HG02970 (cell line): ENCODE results near the gene HHEX.
"Not testable (repeated sequence)": the region's sequence is repeated elsewhere in the genome, so short reads cannot be mapped to it uniquely, and the experiment has no call there.

Experiments
- ATAC-seq: cut with Tn5 transposase; IDR thresholded peaks from one replicate; pipeline ENCODE4 v1.9.1; 2021; ENCODE audit warnings: mild to moderate bottlenecking, moderate library complexity, moderate number of reproducible peaks; ENCODE audit not compliant: unreplicated experiment, low FRiP score

Gene HHEX

GRCh38 chr10:92689663-92690210, at the start of gene HHEX:
Gene HHEX (plus strand): TSS chr10:92689955. CDS start chr10:92689987, 32 bp downstream.
- ATAC-seq, result no peak

- ATAC-seq, result no peak
Observed at GRCh38 chr10:92640107-92640506, 49.6 kb upstream of the HHEX start.

- no peak for ATAC-seq
Observed at GRCh38 chr10:92641492-92641891, 48.3 kb upstream of the HHEX start.

GRCh38 chr10:92644921-92645320, 44.8 kb upstream of the HHEX start:
- ATAC-seq, result no peak

- ATAC-seq, result not testable (repeated sequence)
Observed at GRCh38 chr10:92650864-92651263, 38.9 kb upstream of the HHEX start.

GRCh38 chr10:92655426-92655825, 34.3 kb upstream of the HHEX start:
- no peak for ATAC-seq

GRCh38 chr10:92656266-92656961, 33.3 kb upstream of the HHEX start:
- ATAC-seq, result no peak

GRCh38 chr10:92657024-92657423, 32.7 kb upstream of the HHEX start:
- no peak for ATAC-seq

GRCh38 chr10:92662848-92663247, 26.9 kb upstream of the HHEX start:
- ATAC-seq, result no peak

- ATAC-seq, result no peak
Observed at GRCh38 chr10:92664322-92664721, 25.4 kb upstream of the HHEX start.

GRCh38 chr10:92667078-92667477, 22.7 kb upstream of the HHEX start:
- ATAC-seq, result no peak

GRCh38 chr10:92677708-92678107, 12.0 kb upstream of the HHEX start:
- ATAC-seq, result no peak

GRCh38 chr10:92678206-92678605, 11.5 kb upstream of the HHEX start:
- ATAC-seq, result no peak

- no peak for ATAC-seq
Observed at GRCh38 chr10:92681306-92681834, 8.4 kb upstream of the HHEX start.

- no peak for ATAC-seq
Observed at GRCh38 chr10:92688573-92688926, 1.2 kb upstream of the HHEX start.

GRCh38 chr10:92688927-92689662, 660 bp upstream of the HHEX start:
- no peak for ATAC-seq

GRCh38 chr10:92690211-92690914, 608 bp downstream of the HHEX start:
- ATAC-seq, result no peak

GRCh38 chr10:92690915-92691590, 1.3 kb downstream of the HHEX start:
- no peak for ATAC-seq

- ATAC-seq, result no peak
Observed at GRCh38 chr10:92691591-92692079, 1.9 kb downstream of the HHEX start.

- ATAC-seq, result no peak
Observed at GRCh38 chr10:92692080-92692671, 2.4 kb downstream of the HHEX start.
